Measurements from ENCODE around the gene ARHGAP6. TPM values are rescaled to one million over a fixed set of nuclear protein-coding genes. Genes with fewer than 3 reads are reported as not detected.

Gene ARHGAP6
- total and polyA plus RNA-seq, 4 donors: 6.0 to 18.2 (median 12.3) TPM

GRCh38 chrX:11484290-11484689, 181.4 kb downstream of the ARHGAP6 start:
- Histone ChIP-seq H3K36me3 (ENCODE audit: control insufficient read depth in 4 of 4, insufficient read depth in 4 of 4, low read length in 4 of 4) (no peaks in the 10 kb centered on the region), H3K27me3 (ENCODE audit: control insufficient read depth in 3 of 3, insufficient read depth in 3 of 3, low read length in 2 of 3) (peaks cover 0 to 32% (median 23%) of the 10 kb centered on the region in 3 donors), H3K27ac (ENCODE audit: low read depth in 1 of 2, low read length in 1 of 2) (no peak overlapping the region), H3K4me1 (ENCODE audit: control insufficient read depth in 5 of 5, insufficient read depth in 5 of 5, low read length in 5 of 5) (no peaks in the 10 kb centered on the region), H3K9ac (ENCODE audit: insufficient read depth in 1 of 2, low read length in 2 of 2) (no peak overlapping the region), H3K4me3 (no peak overlapping the region), H3K9me3 (ENCODE audit: control insufficient read depth in 4 of 4, insufficient read depth in 3 of 4, low read length in 3 of 4) (no peaks in the 10 kb centered on the region)
- ATAC-seq (ENCODE audit: insufficient read depth, low FRiP score) (no peak), DNase-seq (no peak)
- 25 to 38% methylated on average over 1 of the region's 1 CpG for whole genome bisulfite sequencing, 2 donors
- no peak for TF ChIP-seq CTCF (IDR thresholded peaks at IDR 0.05; ENCODE audit: control extremely low read depth, extremely low read depth)

- Histone ChIP-seq H3K36me3 (ENCODE audit: control insufficient read depth in 4 of 4, insufficient read depth in 4 of 4, low read length in 4 of 4) (no peaks in the 10 kb centered on the region), H3K9ac (ENCODE audit: insufficient read depth in 1 of 2, low read length in 2 of 2) (no peak overlapping the region), H3K27me3 (ENCODE audit: control insufficient read depth in 3 of 3, insufficient read depth in 3 of 3, low read length in 2 of 3) (peaks cover 0 to 22% (median 16%) of the 10 kb centered on the region in 3 donors), H3K27ac (ENCODE audit: low read depth in 1 of 2, low read length in 1 of 2) (no peak overlapping the region), H3K4me1 (ENCODE audit: control insufficient read depth in 5 of 5, insufficient read depth in 5 of 5, low read length in 5 of 5) (no peaks in the 10 kb centered on the region), H3K9me3 (ENCODE audit: control insufficient read depth in 4 of 4, insufficient read depth in 3 of 4, low read length in 3 of 4) (no peaks in the 10 kb centered on the region), H3K4me3 (no peak overlapping the region)
- TF ChIP-seq CTCF (IDR thresholded peaks at IDR 0.05; ENCODE audit: control extremely low read depth, extremely low read depth): no peak
- ATAC-seq (ENCODE audit: insufficient read depth, low FRiP score) (no peak), DNase-seq (no peak)
- 61 to 82% methylated on average over 3 of the region's 3 CpGs for WGBS, 2 donors
These were observed 184.7 kb downstream of the ARHGAP6 start for GRCh38 chrX:11481035-11481434.

- Histone ChIP-seq H3K9me3 (ENCODE audit: control insufficient read depth in 4 of 4, insufficient read depth in 3 of 4, low read length in 3 of 4) (no peaks in the 10 kb centered on the region), H3K27me3 (ENCODE audit: control insufficient read depth in 3 of 3, insufficient read depth in 3 of 3, low read length in 2 of 3) (peaks cover 0 to 21% (median 16%) of the 10 kb centered on the region in 3 donors), H3K9ac (ENCODE audit: insufficient read depth in 1 of 2, low read length in 2 of 2) (no peak overlapping the region), H3K27ac (ENCODE audit: low read depth in 1 of 2, low read length in 1 of 2) (no peak overlapping the region), H3K4me3 (no peak overlapping the region), H3K36me3 (ENCODE audit: control insufficient read depth in 4 of 4, insufficient read depth in 4 of 4, low read length in 4 of 4) (no peaks in the 10 kb centered on the region), H3K4me1 (ENCODE audit: control insufficient read depth in 5 of 5, insufficient read depth in 5 of 5, low read length in 5 of 5) (no peaks in the 10 kb centered on the region)
- ATAC-seq (ENCODE audit: insufficient read depth, low FRiP score) (no peak), DNase-seq (peak in 2 of 3 donors; percentile 63 to 64)
- TF ChIP-seq CTCF (IDR thresholded peaks at IDR 0.05; ENCODE audit: control extremely low read depth, extremely low read depth): no peak
These were observed 185.1 kb downstream of the ARHGAP6 start for GRCh38 chrX:11480626-11481025.

- no peak overlapping the region for H3K4me3 ChIP-seq
- H3K9ac ChIP-seq (ENCODE audit: insufficient read depth in 1 of 2, low read length in 2 of 2): no peak overlapping the region
- TF ChIP-seq CTCF (IDR thresholded peaks at IDR 0.05; ENCODE audit: control extremely low read depth, extremely low read depth): no peak
- no peaks in the 10 kb centered on the region for H3K9me3 ChIP-seq (ENCODE audit: control insufficient read depth in 4 of 4, insufficient read depth in 3 of 4, low read length in 3 of 4)
- H3K4me1 ChIP-seq (ENCODE audit: control insufficient read depth in 5 of 5, insufficient read depth in 5 of 5, low read length in 5 of 5): no peaks in the 10 kb centered on the region
- 76 to 80% methylated on average over 3 of the region's 3 CpGs for WGBS, 2 donors
- H3K27ac ChIP-seq (ENCODE audit: low read depth in 1 of 2, low read length in 1 of 2): no peak overlapping the region
- DNase-seq (no peak), ATAC-seq (ENCODE audit: insufficient read depth, low FRiP score) (no peak)
- H3K27me3 ChIP-seq (ENCODE audit: control insufficient read depth in 3 of 3, insufficient read depth in 3 of 3, low read length in 2 of 3): peaks cover 0 to 21% (median 10%) of the 10 kb centered on the region in 3 donors
- H3K36me3 ChIP-seq (ENCODE audit: control insufficient read depth in 4 of 4, insufficient read depth in 4 of 4, low read length in 4 of 4): no peaks in the 10 kb centered on the region
These were observed 186.8 kb downstream of the ARHGAP6 start for GRCh38 chrX:11478911-11479310.

Data from lung (tissue), 12 donors.